ENCODE measurements around the gene RCN1. TPM values are rescaled to one million over a fixed set of nuclear protein-coding genes. Genes with fewer than 3 reads are reported as not detected.

The RCN1 gene
- total and polyA plus RNA-seq, 2 of the 8 experiments (the other 6 are each of a cell fraction or from before 2014, with no cell fraction given), result 45.1 to 123 TPM

GRCh38 chr11:32044158-32044863 is 46.6 kb upstream of the RCN1 start:
- Histone ChIP-seq H2BK12ac (ENCODE audit: low read depth, low read length) (no peak overlapping the region), H3K4ac (replicated peaks; ENCODE audit: insufficient read length, low read depth, low read length) (no peak overlapping the region), H3K56ac (replicated peaks; ENCODE audit: insufficient read length, low read depth, low read length) (no peak overlapping the region), H3K4me2 (ENCODE audit: insufficient read depth in 1 of 2, low read depth in 2 of 2, low read length in 2 of 2) (no peak overlapping the region), H3K9ac (replicated peaks in 1 of 4; ENCODE audit: extremely low read depth in 1 of 4, low read depth in 3 of 4, low read length in 3 of 4) (no peak overlapping the region), H3K23ac (ENCODE audit: insufficient read length) (no peak overlapping the region), H4K91ac (replicated peaks; ENCODE audit: insufficient read length, low read length) (no peak overlapping the region), H2BK5ac (ENCODE audit: low read depth, low read length) (no peak overlapping the region), H3K4me3 (ENCODE audit: extremely low read depth in 1 of 4, insufficient read depth in 2 of 4, low read depth in 3 of 4, low read length in 4 of 4) (no peak overlapping the region), H3K23me2 (ENCODE audit: low read depth, low read length) (no peaks in the 10 kb centered on the region), H3K79me2 (ENCODE audit: control insufficient read depth in 1 of 2, insufficient read depth in 2 of 2, low read length in 2 of 2) (no peaks in the 10 kb centered on the region), H3K9me3 (ENCODE audit: insufficient read depth in 2 of 2, low read depth in 1 of 2, low read length in 1 of 2) (no peaks in the 10 kb centered on the region), H2BK120ac (replicated peaks; ENCODE audit: low read depth, low read length) (no peak overlapping the region), H2BK20ac (ENCODE audit: low read length) (no peak overlapping the region), H3K27me3 (replicated peaks in 1 of 4; ENCODE audit: control insufficient read depth in 3 of 4, extremely low read depth in 1 of 4, insufficient read depth in 3 of 4, low read length in 3 of 4) (no peaks in the 10 kb centered on the region), H3K27ac (ENCODE audit: low read depth, low read length) (no peak overlapping the region), H4K5ac (ENCODE audit: insufficient read length, low read depth, low read length) (no peak overlapping the region), H3K79me1 (ENCODE audit: low read depth, low read length) (no peaks in the 10 kb centered on the region), H4K20me1 (replicated peaks in 1 of 2; ENCODE audit: control insufficient read depth in 1 of 2, insufficient read depth in 2 of 2, low read length in 2 of 2) (no peaks in the 10 kb centered on the region), H2BK15ac (ENCODE audit: low read length) (no peak overlapping the region), H2AFZ (ENCODE audit: low read length) (no peak overlapping the region), H3K18ac (ENCODE audit: extremely low read depth, low read length) (no peak overlapping the region), H3K36me3 (ENCODE audit: control insufficient read depth in 2 of 4, insufficient read depth in 4 of 4, low read length in 3 of 4) (no peaks in the 10 kb centered on the region), H3K4me1 (replicated peaks in 1 of 4; ENCODE audit: control insufficient read depth in 3 of 4, insufficient read depth in 4 of 4, low read length in 3 of 4) (no peaks in the 10 kb centered on the region; a peak in 1 of 7 replicates), H4K8ac (ENCODE audit: extremely low read depth, insufficient read depth, low read length) (no peak overlapping the region), H3K14ac (ENCODE audit: insufficient read length) (no peak overlapping the region), H2AK5ac (ENCODE audit: low read depth, low read length) (no peak overlapping the region)
- FAIRE-seq (no peak), DNase-seq (ENCODE audit: low read depth in 1 of 2, low spot score in 2 of 2) (no peak)
- POLR2A ChIA-PET (ENCODE audit: partially characterized antibody), result no interaction called here
- 73% methylated on average over 4 of the region's 4 CpGs; no CpG with 5 or more reads in 1 of the 2 experiments for WGBS, 2 experiments (ENCODE audit: extremely low coverage in 1 of 2, insufficient coverage in 1 of 2, insufficient read length in 1 of 2, insufficient replicate concordance in 2 of 2, low coverage in 1 of 2, low lambda C conversion rate in 2 of 2, missing lambda C conversion rate in 1 of 2)
- CTCF ChIA-PET (ENCODE audit: partially characterized antibody), result interaction anchor here (1.1 to 2.9 kb wide), 5 partner anchors 8 to 132 kb away, joined by 3 to 12 read pairs (median 3); no protein-coding TSS in a partner anchor
- TF ChIP-seq GABPA (IDR thresholded peaks at IDR 0.05; ENCODE audit: borderline replicate concordance, insufficient read depth, low read length), result no peak
- TF ChIP-seq RFX5 (IDR thresholded peaks at IDR 0.05; ENCODE audit: borderline replicate concordance, low read depth, low read length), result no peak
- no peak for TF ChIP-seq KDM1A (IDR thresholded peaks at IDR 0.05; ENCODE audit: borderline replicate concordance, low read length)
- no peak for TF ChIP-seq SRF (IDR thresholded peaks at IDR 0.05; ENCODE audit: low read depth, low read length)
- TF ChIP-seq CBX5 (IDR thresholded peaks at IDR 0.05; ENCODE audit: low read depth, low read length), result no peak
- TF ChIP-seq TAF1 (IDR thresholded peaks at IDR 0.05; ENCODE audit: low read depth, low read length), result no peak
- no peak for TF ChIP-seq RBBP5 (IDR thresholded peaks at IDR 0.05; ENCODE audit: borderline replicate concordance, low read depth, low read length)
- no peak for TF ChIP-seq MAX (IDR thresholded peaks at IDR 0.05)
- no peak for TF ChIP-seq POLR2AphosphoS5 (IDR thresholded peaks at IDR 0.05; ENCODE audit: low read depth, low read length)
- TF ChIP-seq SIN3A (conservative IDR thresholded peaks at IDR 0.05 in 1 of 2, IDR thresholded peaks at IDR 0.05 in 1 of 2; ENCODE audit: low read depth in 1 of 2, low read length in 2 of 2), result no peak
- no peak for TF ChIP-seq ZNF274 (IDR thresholded peaks at IDR 0.05; ENCODE audit: borderline replicate concordance, extremely low read depth, low read length)
- TF ChIP-seq E2F6 (IDR thresholded peaks at IDR 0.05), result no peak

Data from H1 (cell line).